ENCODE data around the gene NEU2. TPM values are rescaled to one million over a fixed set of nuclear protein-coding genes. Genes with fewer than 3 reads are reported as not detected.

Gene NEU2
- polyA plus RNA-seq, 1 experiment, result not detected

DNA sequence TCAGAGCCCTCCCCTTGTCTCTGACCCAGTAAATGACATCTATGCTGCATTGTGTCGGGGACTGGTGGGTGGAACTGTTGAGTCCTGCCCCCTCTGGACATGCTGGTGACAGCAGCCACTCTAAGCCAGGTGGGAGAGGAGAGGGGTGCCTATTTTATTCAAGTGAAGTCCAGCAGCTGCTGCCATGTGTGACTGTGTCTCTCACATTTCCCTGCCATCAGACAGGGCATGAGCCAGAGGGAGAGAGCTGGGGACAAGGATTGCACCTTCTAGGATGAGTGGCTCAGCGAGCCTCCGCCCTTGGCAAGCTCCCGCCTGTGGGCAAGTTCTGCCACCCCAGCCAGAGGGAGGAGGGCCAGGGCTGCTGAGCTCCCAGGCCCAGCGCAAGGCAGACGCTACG is 33.1 kb upstream of the NEU2 start:
- no peak overlapping the region for H3K4me3 ChIP-seq (ENCODE audit: low read depth, low read length)
- ChIA-PET CTCF (interaction anchor here (0.6 to 1.4 kb wide), 2 partner anchors 54 to 58 kb away, joined by 3 to 5 read pairs; no protein-coding TSS in a partner anchor), POLR2A (no interaction called here)
- no peak for DNase-seq (ENCODE audit: low read depth, low spot score)
- no peak overlapping the region for H3K27ac ChIP-seq (ENCODE audit: low read depth, low read length)
- peaks cover 2% of the 10 kb centered on the region; the same call in 1 of the 2 replicates for H3K9me3 ChIP-seq (ENCODE audit: control insufficient read depth, insufficient read depth, low read length)
- no peak for TF ChIP-seq CTCF (IDR thresholded peaks at IDR 0.05; ENCODE audit: low read depth, low read length)
- H3K27me3 ChIP-seq (ENCODE audit: control insufficient read depth, insufficient read depth, low read length), result peaks cover 14% of the 10 kb centered on the region

DNA sequence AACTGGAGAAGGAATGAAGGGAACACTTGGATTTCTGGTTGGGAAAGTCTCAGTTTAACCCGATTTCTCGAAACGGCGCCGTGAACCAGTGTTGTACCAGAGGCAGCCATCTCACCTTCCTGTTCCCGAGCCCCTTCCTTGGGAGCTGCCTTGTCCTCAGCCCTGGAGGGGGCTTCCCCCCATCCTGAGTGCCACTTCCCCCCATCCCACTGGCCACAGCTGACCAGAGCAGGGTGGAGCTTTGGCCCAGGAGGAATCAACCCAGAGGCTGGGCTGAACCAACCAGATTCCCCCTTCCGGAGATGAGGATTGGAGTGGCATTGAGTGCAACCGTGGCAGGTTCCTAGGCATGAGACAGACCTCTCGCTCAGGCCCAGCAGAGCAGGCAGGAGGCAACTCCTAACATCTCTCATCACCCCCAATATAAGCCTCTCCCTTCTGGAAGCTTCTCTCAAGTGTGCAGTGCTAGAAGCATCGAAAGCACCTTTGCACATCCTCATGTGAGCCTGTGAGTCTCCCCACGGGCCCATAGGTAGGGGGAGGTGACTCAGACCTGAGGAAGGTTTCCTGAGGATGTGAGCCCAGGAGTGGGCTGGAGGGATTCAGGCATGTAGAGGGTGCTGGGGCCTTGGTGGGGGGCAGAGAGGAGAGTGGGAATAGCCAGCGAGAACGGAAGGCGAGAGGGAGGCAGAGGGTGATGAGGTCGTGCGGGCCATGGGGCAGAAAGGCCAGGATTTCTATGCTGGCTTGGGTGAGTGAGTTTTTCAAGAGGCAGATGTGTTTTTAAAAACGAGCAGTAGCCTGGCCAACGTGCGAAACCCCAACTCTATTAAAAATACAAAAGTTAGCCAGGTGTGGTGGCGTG is 31.4 kb upstream of the NEU2 start:
- H3K9me3 ChIP-seq (ENCODE audit: control insufficient read depth, insufficient read depth, low read length), result no peaks in the 10 kb centered on the region

GRCh38 chr2:233002829-233003657 is 29.4 kb upstream of the NEU2 start:
- CTCF ChIA-PET, result no interaction called here
- no peak for TF ChIP-seq CTCF (IDR thresholded peaks at IDR 0.05; ENCODE audit: low read depth, low read length)
- H3K27me3 ChIP-seq (ENCODE audit: control insufficient read depth, insufficient read depth, low read length), result peaks cover 23% of the 10 kb centered on the region
- H3K9me3 ChIP-seq (ENCODE audit: control insufficient read depth, insufficient read depth, low read length), result no peaks in the 10 kb centered on the region
- H3K27ac ChIP-seq (ENCODE audit: low read depth, low read length), result no peak overlapping the region
- no peak overlapping the region for H3K4me3 ChIP-seq (ENCODE audit: low read depth, low read length)
- DNase-seq (ENCODE audit: low read depth, low spot score), result no peak
- POLR2A ChIA-PET, result no interaction called here

More for the DNA sequence above, 31.4 kb upstream of the NEU2 start:
- ChIA-PET POLR2A (no interaction called here), CTCF (no interaction called here)
- H3K4me3 ChIP-seq (ENCODE audit: low read depth, low read length), result no peak overlapping the region
- no peak for DNase-seq (ENCODE audit: low read depth, low spot score)
- TF ChIP-seq CTCF (IDR thresholded peaks at IDR 0.05; ENCODE audit: low read depth, low read length), result no peak
- H3K27ac ChIP-seq (ENCODE audit: low read depth, low read length), result no peak overlapping the region
- peaks cover 16% of the 10 kb centered on the region for H3K27me3 ChIP-seq (ENCODE audit: control insufficient read depth, insufficient read depth, low read length)

- peaks cover 28% of the 10 kb centered on the region for H3K27me3 ChIP-seq (ENCODE audit: control insufficient read depth, insufficient read depth, low read length)
- no peak for TF ChIP-seq CTCF (IDR thresholded peaks at IDR 0.05; ENCODE audit: low read depth, low read length)
- no peak overlapping the region for H3K27ac ChIP-seq (ENCODE audit: low read depth, low read length)
- POLR2A ChIA-PET, result no interaction called here
- no peak overlapping the region for H3K4me3 ChIP-seq (ENCODE audit: low read depth, low read length)
- no peaks in the 10 kb centered on the region for H3K9me3 ChIP-seq (ENCODE audit: control insufficient read depth, insufficient read depth, low read length)
- CTCF ChIA-PET, result no interaction called here
- DNase-seq (ENCODE audit: low read depth, low spot score), result no peak
Measured at GRCh38 chr2:233003658-233004555, 28.6 kb upstream of the NEU2 start.
